GM18507 (cell line): ENCODE data around the gene EGFL8.

Experiments used
- DNase-seq: peaks from one replicate; pipeline ENCODE4 v3.0.0; 2011; ENCODE audit warnings: low read depth; ENCODE audit not compliant: insufficient read length; ENCODE audit errors: extremely low spot score
- FAIRE-seq: peaks from 2 replicates; lab custom pipeline; 2011; peaks lifted over from hg19 to GRCh38; lab: Jason Lieb, UNC

The EGFL8 gene

DNA sequence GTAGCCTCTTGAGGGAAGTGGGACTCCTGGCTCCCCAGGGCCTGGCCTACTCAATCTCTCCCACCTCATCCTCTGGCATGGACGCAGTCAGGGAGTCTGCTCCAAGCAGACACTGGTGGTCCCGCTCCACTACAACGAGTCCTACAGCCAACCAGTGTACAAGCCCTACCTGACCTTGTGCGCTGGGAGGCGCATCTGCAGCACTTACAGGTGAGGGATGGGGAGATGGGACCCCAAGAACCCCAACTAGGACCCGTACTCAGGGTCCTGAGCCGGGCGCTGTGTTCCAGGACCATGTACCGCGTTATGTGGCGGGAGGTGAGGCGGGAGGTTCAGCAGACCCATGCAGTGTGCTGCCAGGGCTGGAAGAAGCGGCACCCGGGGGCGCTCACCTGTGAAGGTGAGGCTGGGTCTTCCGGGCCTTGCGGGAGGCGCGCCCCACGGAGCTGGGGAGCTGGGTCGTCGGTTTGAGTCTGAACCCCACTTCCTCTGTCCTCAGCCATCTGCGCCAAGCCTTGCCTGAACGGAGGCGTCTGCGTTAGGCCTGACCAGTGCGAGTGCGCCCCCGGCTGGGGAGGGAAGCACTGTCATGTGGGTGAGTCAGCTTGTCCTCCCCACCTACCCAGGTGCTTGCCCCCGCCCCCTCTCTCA is 2.1 kb downstream of the EGFL8 start:
- FAIRE-seq (no peak), DNase-seq (no peak)

GRCh38 chr6:32167154-32167760 is 2.9 kb downstream of the EGFL8 start:
- FAIRE-seq: no peak
- DNase-seq: no peak

- FAIRE-seq: no peak
- DNase-seq: no peak
Measured at GRCh38 chr6:32167761-32168262, 3.4 kb downstream of the EGFL8 start.

- DNase-seq: no peak
Measured at GRCh38 chr6:32168350-32168749, 4.0 kb downstream of the EGFL8 start.

DNA sequence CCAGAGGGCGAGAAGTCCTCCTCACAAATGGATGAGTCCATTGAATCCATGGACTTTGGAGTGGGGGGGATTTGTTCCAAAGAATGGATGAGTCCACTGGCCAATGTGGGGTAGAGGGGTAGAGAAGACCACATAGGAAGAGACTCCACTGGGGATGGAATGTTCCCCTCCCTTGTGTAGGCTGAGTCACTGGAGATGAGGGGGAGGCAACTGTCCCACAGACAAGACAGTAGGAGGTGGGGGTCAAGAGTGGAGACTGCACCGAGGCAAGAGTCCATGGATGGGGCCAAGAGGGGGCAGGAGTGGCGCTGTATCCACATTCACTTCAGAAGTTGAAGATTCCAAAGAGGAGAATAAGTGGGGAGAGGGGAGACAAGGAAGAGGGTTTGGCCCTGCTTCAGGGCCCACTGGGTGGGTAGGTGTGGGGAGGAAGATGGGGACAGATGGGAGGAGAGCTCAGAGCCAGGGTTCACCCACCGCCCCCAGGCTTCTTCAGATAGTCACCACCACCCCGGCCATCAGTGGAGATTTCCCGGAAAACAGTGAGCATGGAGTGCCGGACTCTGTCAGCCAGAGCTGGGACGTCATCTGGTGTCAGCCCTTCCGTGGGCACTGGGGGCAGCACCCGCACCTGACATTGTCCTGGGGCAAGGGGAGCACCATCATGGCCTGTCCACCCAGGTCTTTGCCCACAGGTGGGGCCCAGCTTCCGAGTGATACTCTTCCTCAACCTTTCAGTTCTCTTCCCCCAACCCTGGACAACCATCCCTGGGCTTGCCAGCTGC is 4.6 kb downstream of the EGFL8 start:
- FAIRE-seq: no peak
- DNase-seq: no peak

More at GRCh38 chr6:32168350-32168749, 4.0 kb downstream of the EGFL8 start:
- FAIRE-seq: no peak

GRCh38 chr6:32170294-32170693 is 5.9 kb downstream of the EGFL8 start:
- FAIRE-seq (no peak), DNase-seq (no peak)

- no peak for FAIRE-seq
- DNase-seq: no peak
Measured at GRCh38 chr6:32171234-32171633, 6.8 kb downstream of the EGFL8 start.

DNA sequence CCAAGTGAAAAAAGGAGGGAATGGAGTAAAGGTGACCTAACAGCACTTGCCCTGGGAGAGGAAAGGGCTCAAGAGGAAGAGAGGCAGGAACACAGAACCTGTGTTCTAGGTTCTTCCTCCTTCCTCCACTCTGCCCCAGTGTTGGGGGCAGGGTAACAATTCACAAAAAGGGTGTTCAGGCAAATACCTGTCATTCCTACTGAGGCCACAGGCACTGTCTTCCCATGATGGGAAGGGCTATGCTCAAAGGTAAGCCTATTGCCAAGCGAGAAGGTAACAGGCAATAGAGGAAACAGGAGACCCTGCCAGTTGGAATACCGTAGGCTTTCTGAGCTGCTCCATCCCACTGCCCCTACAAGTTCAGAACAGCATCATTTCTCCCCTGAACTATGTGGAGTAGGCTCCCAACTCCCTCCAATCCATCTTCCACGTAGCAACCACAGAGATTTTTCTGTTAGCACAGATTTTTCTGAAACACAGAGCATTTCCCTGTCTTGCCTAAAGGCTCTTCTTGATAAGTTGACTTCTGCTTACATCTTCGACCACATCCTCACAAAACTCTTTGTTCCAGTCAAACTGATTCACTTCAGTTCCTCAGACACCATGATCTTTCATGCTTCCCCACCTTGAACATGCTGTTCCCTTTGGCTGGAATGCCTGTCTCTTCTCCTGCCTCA is 8.8 kb downstream of the EGFL8 start:
- no peak for FAIRE-seq
- DNase-seq: no peak

GRCh38 chr6:32174416-32174815 is 10.0 kb downstream of the EGFL8 start:
- FAIRE-seq (no peak), DNase-seq (no peak)

GRCh38 chr6:32175322-32175710 is 10.9 kb downstream of the EGFL8 start:
- FAIRE-seq: no peak
- DNase-seq: no peak

- DNase-seq (peak; percentile 97), FAIRE-seq (peak; percentile 84)
Measured at GRCh38 chr6:32175711-32176475, 11.5 kb downstream of the EGFL8 start, which contains the start of gene AGPAT1. Gene AGPAT1 (minus strand): TSS chr6:32176084. CDS start chr6:32171496, 4,588 bp downstream.

DNA sequence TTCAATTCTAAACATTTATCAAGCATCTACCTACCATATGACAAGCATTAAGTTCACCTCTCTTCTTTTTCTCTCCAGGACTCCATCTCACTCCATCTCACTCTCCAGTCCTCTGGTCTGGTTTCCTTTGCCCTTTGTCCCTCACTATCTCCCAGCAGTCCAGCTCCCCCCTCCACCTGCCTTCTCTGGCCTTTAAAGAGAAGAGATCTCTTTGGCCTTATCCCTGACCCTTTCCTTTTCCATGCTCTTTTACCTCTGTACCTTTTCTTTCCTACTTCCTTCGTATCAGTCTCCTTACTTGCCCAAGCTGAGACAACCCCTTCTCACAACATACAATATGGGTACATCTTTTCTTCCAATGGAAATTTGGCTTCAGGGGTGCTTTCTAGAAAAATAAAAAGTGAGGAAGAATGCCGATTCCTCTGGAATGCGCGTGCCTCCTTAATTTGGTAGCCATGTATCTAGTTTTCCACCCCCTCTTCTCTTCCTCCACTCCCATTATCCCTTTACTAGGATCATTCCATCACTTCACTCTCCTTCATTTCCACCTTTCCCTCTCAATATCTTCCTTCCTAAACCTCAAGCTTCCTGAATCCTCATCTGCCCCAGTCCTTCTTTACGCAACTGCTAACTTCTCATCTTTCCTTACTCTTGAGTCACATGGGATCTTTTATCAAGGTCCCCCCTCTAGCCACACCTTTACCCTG is 12.2 kb downstream of the EGFL8 start:
- DNase-seq (no peak), FAIRE-seq (no peak)

GRCh38 chr6:32177183-32177787 is 12.9 kb downstream of the EGFL8 start:
- DNase-seq (no peak), FAIRE-seq (peak; percentile 46)

- FAIRE-seq (peak; percentile 99), DNase-seq (peak; percentile 83)
Measured at GRCh38 chr6:32177788-32178546, 13.6 kb downstream of the EGFL8 start, which contains the start of gene RNF5. Gene RNF5 (plus strand): TSS chr6:32178405. CDS start chr6:32178512, 107 bp downstream.

DNA sequence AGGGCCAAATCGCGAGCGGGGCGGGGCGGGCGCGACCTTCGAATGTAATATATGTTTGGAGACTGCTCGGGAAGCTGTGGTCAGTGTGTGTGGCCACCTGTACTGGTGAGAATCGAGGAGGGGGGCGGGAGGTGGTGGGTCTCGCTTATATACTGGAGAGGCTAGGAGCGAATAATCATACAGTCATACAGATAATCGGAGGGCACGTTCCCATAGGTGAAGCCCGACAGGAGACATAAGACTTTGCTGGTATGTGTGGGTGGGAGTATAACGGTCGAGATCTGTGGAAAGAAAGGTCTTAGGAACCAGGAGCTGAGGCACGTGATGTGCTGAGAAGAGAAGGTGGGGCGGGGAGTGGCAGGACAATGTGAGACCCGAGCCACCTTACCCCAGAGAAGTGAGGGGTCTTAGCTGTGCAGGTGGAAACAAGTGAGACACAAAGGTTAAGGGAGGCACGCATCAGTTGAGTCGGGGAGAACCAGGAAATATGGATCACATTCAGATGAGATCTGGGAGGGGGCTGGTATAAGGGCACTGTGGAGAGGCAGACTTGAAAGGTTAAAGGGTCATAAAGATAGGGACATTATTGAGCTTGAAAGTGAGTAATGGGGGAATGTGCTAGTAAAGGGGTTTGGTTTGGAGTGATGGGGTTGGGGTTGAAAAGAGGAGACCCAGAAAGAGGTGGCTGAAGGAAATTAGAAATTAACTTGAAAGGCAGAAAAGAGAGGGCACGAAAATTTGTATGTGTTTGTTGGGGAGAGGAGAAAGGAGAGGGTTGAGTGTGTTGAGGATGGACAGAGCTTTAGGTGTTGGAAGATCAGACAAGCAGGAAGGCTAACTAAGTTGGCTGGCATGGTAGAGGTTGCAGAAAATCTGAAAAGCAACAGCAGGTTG is 14.4 kb downstream of the EGFL8 start:
- FAIRE-seq (no peak), DNase-seq (no peak)

- FAIRE-seq (no peak), DNase-seq (no peak)
Measured at GRCh38 chr6:32179766-32180405, 15.5 kb downstream of the EGFL8 start.
